Body of pancreas (tissue), 4 donors: Measurements from ENCODE around the gene RNLS. TPM values are rescaled to one million over a fixed set of nuclear protein-coding genes. Genes with fewer than 3 reads are reported as not detected.
A peak's percentile ranks its signal among the peaks of the same experiment; 100 is the strongest.

Source experiments
- ATAC-seq: fragments of 150-250 bp; one replicate; pipeline ENCODE4 v1.9.1; 2016
- DNase-seq, 4 donors: peaks; one replicate each; pipeline ENCODE4 v3.0.0-alpha.2; 2019
- H3K27ac ChIP-seq, 4 donors: fragments of 200-600 bp; sonication (generic); 1 replicate in 3 of 4; 2 replicates in 1 of 4; pipeline versions ENCODE4 v1.5.1 to v1.6.1; 2016 to 2019; ENCODE audit warnings: mild to moderate bottlenecking in 1 of 4, mixed read lengths in 1 of 4, moderate library complexity in 1 of 4
- H3K27me3 ChIP-seq, 2 donors: fragments of 200-600 bp; sonication (generic); one replicate each; pipeline ENCODE4 v1.6.0; 2016; ENCODE audit warnings: mild to moderate bottlenecking in 1 of 2
- H3K36me3 ChIP-seq, 2 donors: fragments of 200-600 bp; sonication (generic); replicated peaks in 1 of 2; 2 replicates each; pipeline ENCODE4 v1.5.1; 2016; ENCODE audit warnings: low read depth in 2 of 2; ENCODE audit not compliant: insufficient read depth in 1 of 2
- H3K4me1 ChIP-seq: fragments of 200-600 bp; sonication (generic); one replicate; pipeline ENCODE4 v1.6.0; 2016
- H3K4me3 ChIP-seq, 2 donors: fragments of 200-600 bp; sonication (generic); 1 replicate in 1 of 2; 2 replicates in 1 of 2; pipeline ENCODE4 v1.5.1; 2016 to 2019
- H3K9me3 ChIP-seq, 3 donors: fragments of 200-600 bp; sonication (generic); 1 replicate in 2 of 3; 2 replicates in 1 of 3; pipeline ENCODE4 v1.5.1; 2016
- POLR2A ChIP-seq, 3 donors: fragments of 450-650 bp; IDR thresholded peaks; one replicate each; pipeline ENCODE4 v1.6.1; 2016; ENCODE audit warnings: antibody characterized with exemption in 3 of 3, mild to moderate bottlenecking in 2 of 3
- WGBS, 2 donors: methylation state at CpG; one replicate each; pipeline ENCODE4 v1.1.5; 2017; 5-methylcytosine and 5-hydroxymethylcytosine counted together
- intact Hi-C: fragments of 100-400 bp; cut with DNase I; formaldehyde crosslinking; loops from one replicate; pipeline ENCODE4 v1.15.1; 2023
- total RNA-seq, 2 donors: library from RNA; depleted of rRNA; stranded (reverse); fragments of >200 nt; gene quantifications; one replicate each; pipeline ENCODE4 v1.1.0, GENCODE V29; 2016
- TF ChIP-seq, protein P1 (sequence below), 7 experiments: fragments of 450-650 bp in 4 of 7; fragments of 200-600 bp in 3 of 7; sonication (generic) in 3 of 7; IDR thresholded peaks; one replicate each; pipeline ENCODE4 v1.5.1; 2016 to 2019; ENCODE audit warnings: antibody characterized with exemption in 7 of 7

The RNLS gene
- total RNA-seq, 2 donors from 2014 or later = 7.9 to 26.5 TPM

DNA sequence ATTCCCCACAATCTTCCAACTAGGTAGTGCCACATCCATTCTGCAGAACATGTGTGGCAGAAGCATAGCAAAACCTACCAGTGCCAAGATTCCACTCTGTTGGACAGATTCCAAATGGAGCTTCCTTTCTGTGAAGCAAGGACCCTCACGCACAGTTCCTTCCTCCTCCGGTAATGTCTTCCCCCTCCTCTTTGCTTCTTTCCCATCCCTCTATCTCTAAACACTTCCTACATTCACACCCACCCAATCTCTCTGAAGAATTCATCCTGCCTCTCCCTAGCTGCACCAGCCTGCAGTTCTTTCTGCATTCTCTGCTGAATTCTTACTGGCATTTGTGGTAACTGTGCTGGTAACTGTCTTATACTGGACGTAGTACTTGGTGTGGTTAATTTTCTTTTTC, 124.9 kb downstream of the RNLS start:
- H3K36me3 ChIP-seq = no peaks in the 10 kb centered on the region
- H3K9me3 ChIP-seq = no peaks in the 10 kb centered on the region
- no peaks in the 10 kb centered on the region for H3K27me3 ChIP-seq
- 69 to 79% methylated on average over 3 of the region's 3 CpGs for WGBS, 2 donors
- H3K4me3 ChIP-seq = no peak overlapping the region
- intact Hi-C loops = no loop called here
- DNase-seq (no peak), ATAC-seq (no peak)
- H3K27ac ChIP-seq = no peak overlapping the region
- peaks cover 8% of the 10 kb centered on the region for H3K4me1 ChIP-seq
- TF ChIP-seq, protein P1, sequence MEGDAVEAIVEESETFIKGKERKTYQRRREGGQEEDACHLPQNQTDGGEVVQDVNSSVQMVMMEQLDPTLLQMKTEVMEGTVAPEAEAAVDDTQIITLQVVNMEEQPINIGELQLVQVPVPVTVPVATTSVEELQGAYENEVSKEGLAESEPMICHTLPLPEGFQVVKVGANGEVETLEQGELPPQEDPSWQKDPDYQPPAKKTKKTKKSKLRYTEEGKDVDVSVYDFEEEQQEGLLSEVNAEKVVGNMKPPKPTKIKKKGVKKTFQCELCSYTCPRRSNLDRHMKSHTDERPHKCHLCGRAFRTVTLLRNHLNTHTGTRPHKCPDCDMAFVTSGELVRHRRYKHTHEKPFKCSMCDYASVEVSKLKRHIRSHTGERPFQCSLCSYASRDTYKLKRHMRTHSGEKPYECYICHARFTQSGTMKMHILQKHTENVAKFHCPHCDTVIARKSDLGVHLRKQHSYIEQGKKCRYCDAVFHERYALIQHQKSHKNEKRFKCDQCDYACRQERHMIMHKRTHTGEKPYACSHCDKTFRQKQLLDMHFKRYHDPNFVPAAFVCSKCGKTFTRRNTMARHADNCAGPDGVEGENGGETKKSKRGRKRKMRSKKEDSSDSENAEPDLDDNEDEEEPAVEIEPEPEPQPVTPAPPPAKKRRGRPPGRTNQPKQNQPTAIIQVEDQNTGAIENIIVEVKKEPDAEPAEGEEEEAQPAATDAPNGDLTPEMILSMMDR (IDR thresholded peaks at IDR 0.05) = no peak
- no peak for TF ChIP-seq POLR2A (IDR thresholded peaks at IDR 0.05)

GRCh38 chr10:88457660-88458059, 125.5 kb downstream of the RNLS start:
- Histone ChIP-seq H3K27me3 (no peaks in the 10 kb centered on the region), H3K9me3 (no peaks in the 10 kb centered on the region), H3K4me3 (no peak overlapping the region), H3K27ac (no peak overlapping the region), H3K36me3 (no peaks in the 10 kb centered on the region), H3K4me1 (peaks cover 8% of the 10 kb centered on the region)
- intact Hi-C loops = no loop called here
- 46 to 83% methylated on average over 3 of the region's 3 CpGs for WGBS, 2 donors
- ATAC-seq (no peak), DNase-seq (peak in 3 of 4 donors; percentile 33 to 57 (median 51))
- TF ChIP-seq POLR2A (IDR thresholded peaks at IDR 0.05) = no peak
- TF ChIP-seq, protein P1 (IDR thresholded peaks at IDR 0.05) = peak in 2 of 7 experiments; percentile 14 to 26

- TF ChIP-seq, protein P1 (IDR thresholded peaks at IDR 0.05) = no peak
- TF ChIP-seq POLR2A (IDR thresholded peaks at IDR 0.05) = no peak
- DNase-seq (no peak), ATAC-seq (no peak)
- WGBS, 2 donors = 61 to 85% methylated on average over 3 of the region's 3 CpGs
- no peaks in the 10 kb centered on the region for H3K27me3 ChIP-seq
- no peaks in the 10 kb centered on the region for H3K36me3 ChIP-seq
- no peaks in the 10 kb centered on the region for H3K9me3 ChIP-seq
- H3K27ac ChIP-seq = no peak overlapping the region
- peaks cover 8% of the 10 kb centered on the region for H3K4me1 ChIP-seq
- H3K4me3 ChIP-seq = no peak overlapping the region
- intact Hi-C loops = no loop called here
These were observed 126.4 kb downstream of the RNLS start for GRCh38 chr10:88456730-88457129.

- Histone ChIP-seq H3K4me3 (no peak overlapping the region), H3K4me1 (peaks cover 8% of the 10 kb centered on the region), H3K9me3 (no peaks in the 10 kb centered on the region), H3K27me3 (no peaks in the 10 kb centered on the region), H3K36me3 (no peaks in the 10 kb centered on the region), H3K27ac (no peak overlapping the region)
- no peak for ATAC-seq
- no peak for DNase-seq
- 92 to 97% methylated on average over 2 of the region's 2 CpGs for WGBS, 2 donors
- intact Hi-C loops = no loop called here
- no peak for TF ChIP-seq POLR2A (IDR thresholded peaks at IDR 0.05)
- TF ChIP-seq, protein P1 (IDR thresholded peaks at IDR 0.05) = no peak
These were observed 127.3 kb downstream of the RNLS start for GRCh38 chr10:88455831-88456230.

GRCh38 chr10:88450201-88450600, 132.9 kb downstream of the RNLS start:
- Histone ChIP-seq H3K9me3 (no peaks in the 10 kb centered on the region), H3K36me3 (no peaks in the 10 kb centered on the region), H3K4me1 (peaks cover 8% of the 10 kb centered on the region), H3K4me3 (no peak overlapping the region), H3K27me3 (no peaks in the 10 kb centered on the region), H3K27ac (no peak overlapping the region)
- no peak for ATAC-seq
- intact Hi-C loops = no loop called here
- WGBS, 2 donors = 93 to 95% methylated on average over 1 of the region's 1 CpG
- no peak for DNase-seq
- TF ChIP-seq POLR2A (IDR thresholded peaks at IDR 0.05) = no peak
- TF ChIP-seq, protein P1 (IDR thresholded peaks at IDR 0.05) = no peak
